ENCODE data around the gene CYFIP2. TPM values are rescaled to one million over a fixed set of nuclear protein-coding genes. Genes with fewer than 3 reads are reported as not detected.
"Not testable (repeated sequence)": the region's sequence is repeated elsewhere in the genome, so short reads cannot be mapped to it uniquely, and the experiment has no call there.

CYFIP2 gene
- total RNA-seq, 4 donors from 2014 or later = 11.3 to 51.5 (median 13.6) TPM

DNA sequence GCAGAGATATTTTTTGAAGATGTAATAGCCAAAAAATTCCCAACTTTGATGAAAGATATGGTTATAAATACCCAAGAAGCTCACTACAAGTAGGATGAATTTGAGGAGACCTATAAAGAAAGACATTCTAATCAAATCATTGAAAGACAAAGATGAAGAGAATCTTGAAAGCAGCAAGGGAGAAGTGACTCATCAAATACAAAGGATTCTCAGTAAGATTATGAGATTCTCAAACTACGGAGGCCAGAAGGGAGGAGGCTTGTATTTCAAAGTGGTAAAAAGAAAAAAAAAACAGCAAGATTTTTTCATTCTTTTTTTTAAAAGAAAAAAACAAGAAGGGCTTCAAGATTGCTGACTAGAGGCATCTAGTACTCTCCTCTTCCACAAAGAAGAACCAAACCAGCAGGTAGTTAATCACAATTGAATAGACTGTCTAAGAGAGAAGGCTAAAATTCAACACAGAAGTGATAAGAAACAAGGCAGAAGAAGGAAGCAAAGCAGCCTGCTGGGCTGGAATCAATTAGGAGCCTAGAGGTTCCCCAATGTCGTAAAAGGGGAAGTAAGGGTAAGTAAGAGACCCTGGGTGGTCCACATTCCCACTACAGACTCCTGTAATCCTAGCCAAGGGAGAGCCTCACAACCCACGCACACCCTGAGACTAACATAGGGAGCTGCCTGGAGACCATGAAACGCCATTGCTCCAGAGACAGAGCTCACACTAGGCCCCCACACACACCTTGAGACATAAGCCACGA lies 135.0 kb downstream of the CYFIP2 start:
- H3K4me3 ChIP-seq = no peak overlapping the region
- intact Hi-C loops (cut with DNase I; ENCODE audit: low total_unique reads) = no loop called here
- TF ChIP-seq, protein P1, sequence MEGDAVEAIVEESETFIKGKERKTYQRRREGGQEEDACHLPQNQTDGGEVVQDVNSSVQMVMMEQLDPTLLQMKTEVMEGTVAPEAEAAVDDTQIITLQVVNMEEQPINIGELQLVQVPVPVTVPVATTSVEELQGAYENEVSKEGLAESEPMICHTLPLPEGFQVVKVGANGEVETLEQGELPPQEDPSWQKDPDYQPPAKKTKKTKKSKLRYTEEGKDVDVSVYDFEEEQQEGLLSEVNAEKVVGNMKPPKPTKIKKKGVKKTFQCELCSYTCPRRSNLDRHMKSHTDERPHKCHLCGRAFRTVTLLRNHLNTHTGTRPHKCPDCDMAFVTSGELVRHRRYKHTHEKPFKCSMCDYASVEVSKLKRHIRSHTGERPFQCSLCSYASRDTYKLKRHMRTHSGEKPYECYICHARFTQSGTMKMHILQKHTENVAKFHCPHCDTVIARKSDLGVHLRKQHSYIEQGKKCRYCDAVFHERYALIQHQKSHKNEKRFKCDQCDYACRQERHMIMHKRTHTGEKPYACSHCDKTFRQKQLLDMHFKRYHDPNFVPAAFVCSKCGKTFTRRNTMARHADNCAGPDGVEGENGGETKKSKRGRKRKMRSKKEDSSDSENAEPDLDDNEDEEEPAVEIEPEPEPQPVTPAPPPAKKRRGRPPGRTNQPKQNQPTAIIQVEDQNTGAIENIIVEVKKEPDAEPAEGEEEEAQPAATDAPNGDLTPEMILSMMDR (IDR thresholded peaks at IDR 0.05) = no peak
- no peak for TF ChIP-seq POLR2A (IDR thresholded peaks at IDR 0.05)
- H3K27ac ChIP-seq = no peak overlapping the region
- no peaks in the 10 kb centered on the region for H3K27me3 ChIP-seq
- DNase-seq = no peak
- no peaks in the 10 kb centered on the region for H3K4me1 ChIP-seq
- no peaks in the 10 kb centered on the region for H3K36me3 ChIP-seq
- H3K9me3 ChIP-seq = no peaks in the 10 kb centered on the region

DNA sequence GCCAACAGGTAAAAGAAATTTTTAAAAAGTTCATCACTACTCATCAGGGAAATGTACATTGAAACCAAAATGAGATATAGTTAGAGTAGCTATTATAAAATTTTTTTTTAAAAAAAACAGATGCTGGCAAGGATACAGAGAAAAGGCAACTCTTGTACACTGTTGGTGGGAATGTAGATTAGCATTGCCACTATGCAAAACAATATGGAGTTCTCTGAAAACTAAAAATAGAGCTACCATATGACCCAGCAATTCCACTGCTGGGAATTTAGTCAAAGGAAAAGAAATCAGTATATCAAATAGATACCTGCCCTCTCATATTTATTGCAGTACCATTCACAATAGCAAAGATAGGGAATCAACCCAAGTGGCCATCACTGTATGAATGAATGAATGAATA lies 149.9 kb downstream of the CYFIP2 start:
- Histone ChIP-seq H3K27me3 (no peaks in the 10 kb centered on the region), H3K4me3 (no peak overlapping the region), H3K9me3 (no peaks in the 10 kb centered on the region), H3K4me1 (no peaks in the 10 kb centered on the region), H3K27ac (no peak overlapping the region), H3K36me3 (no peaks in the 10 kb centered on the region)
- TF ChIP-seq, protein P1 (IDR thresholded peaks at IDR 0.05) = no peak
- no peak for TF ChIP-seq POLR2A (IDR thresholded peaks at IDR 0.05)
- no peak for DNase-seq
- intact Hi-C loops (cut with DNase I; ENCODE audit: low total_unique reads) = no loop called here

DNA sequence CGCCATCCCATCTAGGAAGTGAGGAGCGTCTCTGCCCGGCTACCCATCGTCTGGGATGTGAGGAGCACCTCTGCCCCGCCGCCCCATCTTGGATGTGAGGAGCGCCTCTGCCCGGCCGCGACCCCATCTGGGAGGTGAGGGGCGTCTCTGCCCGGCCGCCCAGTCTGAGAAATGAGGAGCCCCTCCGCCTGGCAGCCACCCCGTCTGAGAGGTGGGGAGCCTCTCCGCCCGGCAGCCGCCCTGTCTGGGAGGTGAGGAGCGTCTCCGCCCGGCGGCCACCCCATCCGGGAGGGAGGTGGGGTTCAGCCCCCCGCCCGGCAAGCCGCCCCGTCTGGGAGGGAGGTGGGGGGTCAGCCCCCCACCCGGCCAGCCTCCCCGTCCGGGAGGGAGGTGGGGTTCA lies 153.6 kb downstream of the CYFIP2 start:
- intact Hi-C loops (cut with DNase I; ENCODE audit: low total_unique reads) = not testable (repeated sequence)

DNA sequence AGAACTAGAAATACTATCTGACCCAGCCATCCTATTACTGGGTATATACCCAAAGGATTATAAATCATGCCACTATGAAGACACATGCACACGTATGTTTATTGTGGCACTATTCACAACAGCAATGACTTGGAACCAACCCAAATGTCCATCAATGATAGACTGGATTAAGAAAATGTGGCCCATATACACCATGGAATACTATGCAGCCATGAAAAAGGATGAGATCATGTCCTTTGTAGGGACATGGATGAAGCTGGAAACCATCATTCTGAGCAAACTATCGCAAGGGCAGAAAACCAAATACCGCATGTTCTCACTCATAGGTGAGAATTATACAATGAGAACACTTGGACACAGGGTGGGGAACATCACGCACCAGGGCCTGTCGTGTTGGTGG lies 164.0 kb downstream of the CYFIP2 start:
- intact Hi-C loops (cut with DNase I; ENCODE audit: low total_unique reads); H3K4me3 ChIP-seq; H3K9me3 ChIP-seq; DNase-seq; H3K4me1 ChIP-seq; H3K27me3 ChIP-seq; H3K27ac ChIP-seq; H3K36me3 ChIP-seq: not testable (repeated sequence)

More for the DNA sequence above, 153.6 kb downstream of the CYFIP2 start:
- H3K27ac ChIP-seq, DNase-seq, H3K36me3 ChIP-seq, H3K9me3 ChIP-seq, H3K4me1 ChIP-seq, H3K4me3 ChIP-seq, H3K27me3 ChIP-seq: not testable (repeated sequence)

DNA sequence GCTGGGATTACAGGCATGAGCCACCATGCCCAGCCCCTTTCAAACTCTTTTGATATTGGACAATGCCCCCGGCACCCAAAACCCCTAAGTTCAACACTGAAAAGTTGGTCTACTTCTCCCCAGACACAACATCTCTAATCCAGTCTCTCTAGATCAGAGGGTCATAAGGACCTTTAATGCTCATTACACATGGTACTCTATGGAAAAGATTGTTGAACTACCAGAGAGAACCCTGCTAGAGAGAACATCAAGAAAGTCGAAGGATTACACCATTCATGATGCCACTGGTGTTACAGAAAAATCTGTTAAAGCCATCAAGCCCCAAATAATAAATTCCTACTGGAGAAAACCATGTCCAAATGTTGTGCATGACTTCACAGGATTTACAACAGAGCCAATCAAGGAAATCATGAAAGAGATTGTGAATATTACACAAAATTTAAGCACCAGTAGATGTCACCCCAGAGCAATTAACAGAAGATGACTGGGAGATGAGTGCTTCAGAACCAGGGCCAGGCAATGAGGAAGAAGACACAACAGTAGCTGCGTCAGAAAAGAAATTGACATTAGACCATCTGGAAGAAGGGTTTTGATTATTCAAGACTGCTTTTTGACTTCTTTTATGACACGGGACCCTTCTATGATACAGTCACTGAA lies 165.7 kb downstream of the CYFIP2 start:
- intact Hi-C loops (cut with DNase I; ENCODE audit: low total_unique reads) = no loop called here
- DNase-seq = no peak
- Histone ChIP-seq H3K4me1 (no peaks in the 10 kb centered on the region), H3K36me3 (no peaks in the 10 kb centered on the region), H3K27me3 (no peaks in the 10 kb centered on the region), H3K4me3 (no peak overlapping the region), H3K9me3 (no peaks in the 10 kb centered on the region), H3K27ac (no peak overlapping the region)
- TF ChIP-seq, protein P1 (IDR thresholded peaks at IDR 0.05) = peak; percentile 52 to 69 (median 61)
- TF ChIP-seq POLR2A (IDR thresholded peaks at IDR 0.05) = no peak

DNA sequence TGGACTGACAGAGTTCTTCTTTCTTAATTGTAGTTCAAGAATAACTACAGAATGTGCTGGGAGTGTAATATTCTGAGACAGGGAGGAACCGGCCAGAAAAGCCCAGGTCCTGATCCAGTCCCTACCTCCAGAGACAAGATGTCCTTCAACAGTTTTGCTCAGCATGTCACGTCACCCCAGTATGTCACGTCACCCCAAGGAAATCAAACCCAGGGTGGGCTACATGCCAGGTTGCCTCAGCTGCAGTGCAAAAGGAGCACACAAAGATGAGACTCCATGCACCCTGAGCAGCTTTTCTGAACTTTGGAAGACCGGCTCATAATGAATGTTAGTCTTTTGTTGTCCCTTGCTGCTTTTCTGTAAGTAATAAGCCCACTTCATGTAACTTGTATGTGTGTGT lies 168.2 kb downstream of the CYFIP2 start:
- H3K27ac ChIP-seq = no peak overlapping the region
- no peaks in the 10 kb centered on the region for H3K36me3 ChIP-seq
- H3K4me3 ChIP-seq = no peak overlapping the region
- DNase-seq = no peak
- H3K4me1 ChIP-seq = no peaks in the 10 kb centered on the region
- intact Hi-C loops (cut with DNase I; ENCODE audit: low total_unique reads) = no loop called here
- TF ChIP-seq, protein P1 (IDR thresholded peaks at IDR 0.05) = no peak
- no peak for TF ChIP-seq POLR2A (IDR thresholded peaks at IDR 0.05)
- H3K9me3 ChIP-seq = no peaks in the 10 kb centered on the region
- H3K27me3 ChIP-seq = no peaks in the 10 kb centered on the region

Measured in uterus (tissue), 4 donors.